A673 (cell line): ENCODE results near the gene PACS2. TPM values are rescaled to one million over a fixed set of nuclear protein-coding genes. Genes with fewer than 3 reads are reported as not detected.
"Not testable (repeated sequence)": the region's sequence is repeated elsewhere in the genome, so short reads cannot be mapped to it uniquely, and the experiment has no call there.

ENCODE experiments used
- BruUV-seq: library from RNA; stranded (reverse); fragments of 400-500 nt; replicated peaks from 2 replicates; lab custom pipeline; 2021; lab: Mats Ljungman, UMichigan
- CTCF ChIA-PET: fragments of 300-600 bp; sonication (Branson Sonifier 250); formaldehyde crosslinking; loops from one replicate; lab custom pipeline; 2022; ENCODE audit warnings: antibody characterized with exemption; lab: Charles Lee
- POLR2A ChIA-PET: fragments of 300-600 bp; sonication (Branson Sonifier 250); formaldehyde crosslinking; loops from one replicate; lab custom pipeline; 2022; ENCODE audit warnings: antibody characterized with exemption; ENCODE audit not compliant: low non-redundant PET; lab: Charles Lee
- DNase-seq: peaks from one replicate; pipeline ENCODE4 v3.0.0-alpha.2; 2015; ENCODE audit warnings: low spot score
- H3K27ac ChIP-seq: fragments of 200-600 bp; sonication (generic); 2 replicates; pipeline ENCODE4 v1.5.1; 2016; ENCODE audit warnings: mixed run types, low read depth, mild to moderate bottlenecking, mixed read lengths, antibody characterized with exemption, low read length; ENCODE audit not compliant: poor library complexity, severe bottlenecking
- H3K27me3 ChIP-seq: fragments of 200-600 bp; sonication (generic); replicated peaks from 2 replicates; pipeline ENCODE4 v1.6.1; 2017; ENCODE audit warnings: mixed run types, low read depth, mild to moderate bottlenecking, mixed read lengths, antibody characterized with exemption, low read length; ENCODE audit not compliant: insufficient read depth, poor library complexity
- H3K36me3 ChIP-seq: fragments of 200-600 bp; sonication (generic); 2 replicates; pipeline ENCODE4 v1.6.1; 2016; ENCODE audit warnings: mixed run types, mild to moderate bottlenecking, mixed read lengths, antibody characterized with exemption, low read length; ENCODE audit not compliant: insufficient read depth, poor library complexity, severe bottlenecking
- H3K4me1 ChIP-seq: fragments of 200-600 bp; sonication (generic); 2 replicates; pipeline ENCODE4 v1.6.1; 2017; ENCODE audit warnings: mixed run types, mild to moderate bottlenecking, mixed read lengths, antibody characterized with exemption, low read length; ENCODE audit not compliant: insufficient read depth, poor library complexity, severe bottlenecking
- H3K4me3 ChIP-seq: fragments of 200-600 bp; sonication (generic); 2 replicates; pipeline ENCODE4 v1.5.1; 2016; ENCODE audit warnings: low read depth, mixed run types, mild to moderate bottlenecking, mixed read lengths, low read length; ENCODE audit not compliant: poor library complexity, severe bottlenecking
- H3K9me3 ChIP-seq: fragments of 200-600 bp; sonication (generic); 2 replicates; pipeline ENCODE4 v1.6.1; 2016; ENCODE audit warnings: mixed run types, low read depth, mild to moderate bottlenecking, mixed read lengths, antibody characterized with exemption, low read length; ENCODE audit not compliant: poor library complexity, severe bottlenecking
- CTCF ChIP-seq: fragments of 300-800, 200-600 bp; sonication (generic); conservative IDR thresholded peaks from 2 replicates; pipeline ENCODE4 v1.5.1; 2017; ENCODE audit warnings: low read depth, mild to moderate bottlenecking, antibody characterized with exemption, low read length, moderate library complexity, mixed read lengths
- EZH2 ChIP-seq: fragments of 200-600 bp; sonication (generic); IDR thresholded peaks from 2 replicates; pipeline ENCODE4 v1.6.1; 2017; ENCODE audit warnings: borderline replicate concordance, low read depth, mild to moderate bottlenecking, mixed read lengths, antibody characterized with exemption, low read length; ENCODE audit not compliant: poor library complexity, severe bottlenecking
- intact Hi-C: fragments of 100-400 bp; cut with micrococcal nuclease; formaldehyde crosslinking; loops from one replicate; pipeline ENCODE4 v1.10.0; 2022; ENCODE audit not compliant: unreplicated experiment
- total RNA-seq: library from RNA; stranded (reverse); gene quantifications from 2 replicates; pipeline ENCODE4 v1.2.3, GENCODE V29; 2021

PACS2 gene
- total RNA-seq, 1 experiment from 2014 or later, result 52.5 TPM

DNA sequence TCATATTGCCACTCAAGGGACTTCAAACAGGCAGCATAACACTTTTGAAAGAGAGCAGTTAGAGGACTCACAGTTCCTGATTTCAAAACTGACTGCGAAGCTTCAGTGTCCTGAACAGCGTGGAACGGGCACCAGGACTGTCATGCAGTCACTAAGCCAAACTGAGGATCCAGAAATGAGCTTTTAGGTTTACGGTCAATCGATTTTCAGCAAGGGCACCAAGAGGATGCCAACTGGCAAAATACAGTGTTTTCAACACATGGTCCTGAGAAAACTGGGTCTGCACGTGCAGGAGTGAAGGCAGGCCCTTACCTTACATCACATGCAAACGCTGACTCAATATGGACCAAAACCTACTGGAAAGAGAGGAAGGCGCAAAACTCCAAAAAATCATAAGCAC lies 29.4 kb upstream of the PACS2 start:
- H3K4me1 ChIP-seq, result no peaks in the 10 kb centered on the region
- H3K9me3 ChIP-seq, result no peaks in the 10 kb centered on the region
- no peak overlapping the region for H3K4me3 ChIP-seq
- CTCF ChIA-PET, result no interaction called here
- intact Hi-C loops, result no loop called here
- TF ChIP-seq CTCF, result no peak
- TF ChIP-seq EZH2, result no peak
- no peak for DNase-seq
- H3K27me3 ChIP-seq, result no peaks in the 10 kb centered on the region
- POLR2A ChIA-PET, result no interaction called here
- no TSS peak for BruUV-seq
- no peaks in the 10 kb centered on the region for H3K36me3 ChIP-seq
- H3K27ac ChIP-seq, result no peak overlapping the region

GRCh38 chr14:105286759-105287144 lies 27.8 kb upstream of the PACS2 start:
- no peak for DNase-seq
- Histone ChIP-seq H3K27ac (no peak overlapping the region), H3K4me3 (no peak overlapping the region), H3K27me3 (no peaks in the 10 kb centered on the region), H3K9me3 (no peaks in the 10 kb centered on the region), H3K36me3 (no peaks in the 10 kb centered on the region), H3K4me1 (no peaks in the 10 kb centered on the region)
- ChIA-PET POLR2A (no interaction called here), CTCF (no interaction called here)
- no peak for TF ChIP-seq CTCF
- TF ChIP-seq EZH2, result no peak
- intact Hi-C loops, result no loop called here
- BruUV-seq, result no TSS peak

DNA sequence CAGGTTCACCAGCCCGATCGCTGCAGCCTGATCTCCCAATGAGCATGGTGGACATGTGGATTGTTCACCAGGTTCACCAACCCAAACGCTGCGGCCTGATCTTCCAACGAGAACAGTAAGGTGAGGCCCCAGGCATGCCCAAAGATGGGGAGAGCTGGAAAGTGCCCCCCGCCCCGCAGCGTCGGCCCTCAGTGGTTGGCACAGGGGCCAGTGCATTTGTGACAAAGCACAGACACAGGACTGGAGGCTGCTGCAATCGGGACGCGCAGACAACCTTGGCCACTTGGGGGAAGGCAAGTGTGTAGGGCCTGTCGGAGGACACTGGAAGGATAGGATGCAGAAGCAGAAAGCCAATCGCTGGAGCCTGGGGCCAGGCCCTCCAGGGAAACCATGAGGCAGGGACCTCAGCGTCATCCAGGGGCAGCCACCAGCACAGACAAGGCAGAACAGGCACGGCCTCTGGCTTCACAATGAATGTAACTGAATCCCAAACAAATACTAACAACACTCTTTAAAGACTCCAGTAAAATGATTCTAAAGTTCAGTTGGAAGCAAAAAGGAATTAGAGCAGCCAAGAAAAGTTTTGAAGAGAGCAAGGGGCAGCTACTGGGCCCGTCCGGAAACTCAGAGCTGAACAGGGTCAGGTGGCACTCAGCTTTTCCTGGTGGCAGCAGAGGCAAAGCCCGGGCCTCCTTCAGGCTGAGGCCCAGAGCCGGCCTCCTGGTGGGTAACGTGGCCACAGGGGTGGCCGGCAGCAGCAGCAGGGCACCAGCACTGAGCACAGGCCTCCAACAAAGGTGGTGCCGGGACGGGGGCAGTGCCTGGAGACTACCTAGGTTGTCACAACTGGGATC lies 27.1 kb upstream of the PACS2 start:
- Histone ChIP-seq H3K4me3 (no peak overlapping the region), H3K4me1 (no peaks in the 10 kb centered on the region), H3K27ac (no peak overlapping the region), H3K9me3 (no peaks in the 10 kb centered on the region), H3K27me3 (no peaks in the 10 kb centered on the region), H3K36me3 (no peaks in the 10 kb centered on the region)
- ChIA-PET POLR2A (no interaction called here), CTCF (no interaction called here)
- intact Hi-C loops, result no loop called here
- no TSS peak for BruUV-seq
- no peak for DNase-seq
- TF ChIP-seq EZH2 (no peak), CTCF (no peak)

- H3K36me3 ChIP-seq, H3K4me3 ChIP-seq, H3K9me3 ChIP-seq, intact Hi-C loops, H3K27ac ChIP-seq, H3K4me1 ChIP-seq, CTCF ChIA-PET, DNase-seq, BruUV-seq, H3K27me3 ChIP-seq: not testable (repeated sequence)
- POLR2A ChIA-PET, result interaction anchor here (0.7 kb wide), 1 partner anchor 831 kb away, joined by 3 read pairs; no protein-coding TSS in a partner anchor
Observed at GRCh38 chr14:105288936-105289335, 25.6 kb upstream of the PACS2 start.
